Mononuclear cell (primary cell): ENCODE measurements around the gene SLC7A10. TPM values are rescaled to one million over a fixed set of nuclear protein-coding genes. Genes with fewer than 3 reads are reported as not detected.

Source experiments
- H3K27me3 ChIP-seq: 2 replicates; pipeline ENCODE4 v1.6.0; 2011; ENCODE audit warnings: low read length, control low read depth; ENCODE audit not compliant: insufficient read depth
- H3K4me1 ChIP-seq: 2 replicates; pipeline ENCODE4 v1.5.1; 2011; ENCODE audit warnings: mild to moderate bottlenecking, low read length, control low read depth; ENCODE audit not compliant: insufficient read depth
- H3K4me3 ChIP-seq: 2 replicates; pipeline ENCODE4 v1.5.1; 2011; ENCODE audit warnings: mild to moderate bottlenecking, low read length, moderate library complexity
- H3K9me3 ChIP-seq: 2 replicates; pipeline ENCODE4 v1.5.1; 2011; ENCODE audit warnings: low read depth, mild to moderate bottlenecking, control low read depth, low read length
- total RNA-seq: library from RNA; depleted of rRNA; stranded (reverse); fragments of >200 nt; gene quantifications from one replicate; pipeline ENCODE4 v1.2.3, GENCODE V29; 2012

The SLC7A10 gene
- total RNA-seq, 1 donor: not detected

DNA sequence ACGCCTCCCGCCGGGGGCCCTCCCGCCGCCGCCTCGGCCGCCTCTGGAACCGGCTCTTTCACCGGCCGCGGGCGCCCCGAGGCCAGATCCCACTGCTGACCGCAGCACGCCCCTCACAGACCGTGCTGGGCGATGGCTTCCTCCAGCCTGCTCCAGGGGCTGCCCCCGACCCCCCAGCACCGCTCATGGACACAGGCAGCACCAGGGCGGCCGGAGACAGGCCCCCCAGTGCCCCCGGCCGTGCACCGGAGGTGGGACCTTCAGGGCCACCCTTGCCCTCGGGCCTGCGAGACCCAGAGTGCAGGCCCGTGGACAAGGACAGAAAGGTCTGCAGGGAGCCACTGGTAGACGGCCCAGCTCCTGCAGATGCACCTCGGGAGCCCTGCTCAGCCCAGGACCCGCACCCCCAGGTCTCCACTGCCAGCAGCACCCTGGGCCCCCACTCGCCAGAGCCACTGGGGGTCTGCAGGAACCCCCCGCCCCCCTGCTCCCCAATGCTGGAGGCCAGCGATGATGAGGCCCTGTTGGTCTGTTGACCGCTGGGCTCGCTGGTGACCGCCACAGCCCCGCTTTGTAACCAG, 18.5 kb downstream of the SLC7A10 start:
- H3K9me3 ChIP-seq: no peaks in the 10 kb centered on the region
- H3K4me3 ChIP-seq: no peak overlapping the region
- no peaks in the 10 kb centered on the region for H3K4me1 ChIP-seq
- H3K27me3 ChIP-seq: no peaks in the 10 kb centered on the region

DNA sequence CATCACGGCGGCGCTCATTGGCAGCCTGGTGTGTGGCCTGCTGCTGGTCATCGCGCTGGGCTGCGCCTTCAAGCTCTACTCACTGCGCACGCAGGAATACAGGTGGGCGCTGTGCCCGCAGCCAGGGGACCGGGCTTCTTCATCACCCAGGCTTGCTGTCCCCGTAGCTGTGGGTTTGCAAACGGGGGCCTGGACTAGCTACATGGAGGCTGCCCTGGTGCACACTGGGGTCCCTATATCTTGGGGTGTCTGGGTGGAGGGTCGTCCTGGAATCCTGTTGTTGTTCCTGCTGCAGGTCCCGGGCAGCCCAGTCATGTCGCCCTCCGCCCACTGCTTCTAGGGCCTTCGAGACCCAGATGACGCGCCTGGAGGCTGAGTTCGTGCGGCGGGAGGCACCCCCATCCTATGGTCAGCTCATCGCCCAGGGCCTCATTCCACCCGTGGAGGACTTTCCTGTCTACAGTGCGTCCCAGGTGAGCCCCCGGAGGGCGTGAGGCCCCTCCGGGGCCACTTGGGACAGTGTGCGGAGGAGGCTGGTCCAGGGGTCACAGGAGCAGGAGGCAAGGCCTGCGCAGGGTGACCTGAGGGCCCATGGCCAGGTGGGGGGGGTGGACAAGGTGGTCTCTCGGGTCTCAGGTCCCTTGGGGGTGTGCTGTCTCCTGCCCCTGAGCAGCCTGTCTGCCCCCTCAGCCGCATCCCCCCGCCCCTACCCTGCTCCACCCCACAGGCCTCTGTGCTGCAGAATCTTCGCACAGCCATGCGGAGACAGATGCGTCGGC, 19.2 kb downstream of the SLC7A10 start:
- no peaks in the 10 kb centered on the region for H3K27me3 ChIP-seq
- H3K9me3 ChIP-seq: no peaks in the 10 kb centered on the region

DNA sequence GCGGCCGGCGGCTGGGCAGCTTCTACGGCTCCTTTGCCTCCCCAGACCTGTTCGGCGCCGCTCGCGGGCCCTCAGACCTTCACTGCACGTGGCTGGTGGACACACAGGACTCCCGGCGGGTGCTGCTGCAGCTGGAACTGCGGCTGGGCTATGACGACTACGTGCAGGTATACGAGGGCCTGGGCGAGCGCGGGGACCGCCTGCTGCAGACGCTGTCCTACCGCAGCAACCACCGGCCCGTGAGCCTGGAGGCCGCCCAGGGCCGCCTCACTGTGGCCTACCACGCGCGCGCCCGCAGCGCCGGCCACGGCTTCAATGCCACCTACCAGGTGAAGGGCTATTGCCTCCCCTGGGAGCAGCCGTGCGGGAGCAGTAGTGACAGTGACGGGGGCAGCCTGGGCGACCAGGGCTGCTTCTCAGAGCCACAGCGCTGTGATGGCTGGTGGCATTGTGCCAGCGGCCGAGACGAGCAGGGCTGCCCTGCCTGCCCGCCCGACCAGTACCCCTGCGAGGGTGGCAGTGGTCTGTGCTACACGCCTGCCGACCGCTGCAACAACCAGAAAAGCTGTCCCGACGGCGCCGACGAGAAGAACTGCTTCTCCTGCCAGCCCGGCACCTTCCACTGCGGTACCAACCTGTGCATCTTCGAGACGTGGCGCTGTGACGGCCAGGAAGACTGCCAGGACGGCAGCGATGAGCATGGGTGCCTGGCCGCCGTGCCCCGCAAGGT, 20.0 kb downstream of the SLC7A10 start:
- peaks cover under 1% of the 10 kb centered on the region for H3K4me1 ChIP-seq
- no peaks in the 10 kb centered on the region for H3K9me3 ChIP-seq
- H3K27me3 ChIP-seq: no peaks in the 10 kb centered on the region
- no peak overlapping the region for H3K4me3 ChIP-seq

More for the DNA sequence above, 19.2 kb downstream of the SLC7A10 start:
- Histone ChIP-seq H3K4me3 (no peak overlapping the region), H3K4me1 (no peaks in the 10 kb centered on the region)

DNA sequence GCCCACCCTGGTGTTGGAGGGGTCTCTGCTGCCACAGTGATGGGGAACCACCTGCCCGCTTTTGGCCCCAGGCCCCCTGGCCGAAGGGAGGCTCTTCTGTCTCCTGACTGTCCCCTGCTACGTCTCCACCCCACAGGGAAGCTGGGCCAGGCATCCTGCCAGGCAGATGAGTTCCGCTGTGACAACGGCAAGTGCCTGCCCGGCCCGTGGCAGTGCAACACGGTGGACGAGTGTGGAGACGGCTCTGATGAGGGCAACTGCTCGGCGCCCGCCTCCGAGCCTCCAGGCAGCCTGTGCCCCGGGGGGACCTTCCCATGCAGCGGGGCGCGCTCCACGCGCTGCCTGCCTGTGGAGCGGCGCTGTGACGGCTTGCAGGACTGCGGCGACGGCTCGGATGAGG, 20.5 kb downstream of the SLC7A10 start:
- Histone ChIP-seq H3K9me3 (no peaks in the 10 kb centered on the region), H3K4me1 (peaks cover 7% of the 10 kb centered on the region), H3K27me3 (no peaks in the 10 kb centered on the region), H3K4me3 (no peak overlapping the region)

DNA sequence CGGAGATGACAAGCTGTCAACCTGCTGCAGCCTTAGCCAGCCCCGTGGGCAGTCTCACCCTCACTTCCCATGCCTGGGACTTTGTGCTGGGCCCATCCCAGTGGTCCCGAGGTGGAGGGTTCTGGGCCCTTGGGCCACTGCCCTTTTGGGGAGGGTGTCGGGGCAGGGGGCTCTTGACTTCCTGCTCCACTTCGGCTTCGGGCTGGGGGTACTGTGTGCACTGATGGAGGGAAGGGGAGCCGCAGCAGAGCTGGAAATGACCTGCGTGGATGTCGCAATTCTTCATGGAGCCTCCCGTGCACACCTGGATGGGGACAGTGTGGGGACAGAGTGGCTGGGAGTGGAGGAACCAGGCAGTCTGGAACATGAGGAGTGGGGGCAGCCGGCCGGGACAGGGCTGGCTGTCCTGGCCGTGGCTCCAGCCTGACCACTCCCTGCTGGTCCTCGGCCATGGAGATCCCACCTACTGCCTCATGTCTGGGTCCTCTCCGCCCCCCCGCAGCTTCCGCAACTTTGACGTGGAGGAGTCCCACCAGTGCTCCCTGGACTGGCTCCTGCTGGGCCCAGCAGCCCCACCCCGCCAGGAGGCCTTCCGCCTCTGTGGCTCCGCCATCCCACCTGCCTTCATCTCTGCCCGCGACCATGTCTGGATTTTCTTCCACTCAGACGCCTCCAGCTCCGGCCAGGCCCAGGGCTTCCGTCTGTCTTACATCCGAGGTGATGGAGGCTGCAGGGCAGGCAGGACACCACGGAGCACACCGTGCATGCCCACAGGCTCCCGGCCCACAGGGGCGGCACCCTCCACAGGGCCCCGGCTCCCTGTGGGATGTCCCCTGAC, 21.3 kb downstream of the SLC7A10 start:
- Histone ChIP-seq H3K4me1 (peaks cover 14% of the 10 kb centered on the region), H3K4me3 (no peak overlapping the region), H3K9me3 (no peaks in the 10 kb centered on the region), H3K27me3 (no peaks in the 10 kb centered on the region)

DNA sequence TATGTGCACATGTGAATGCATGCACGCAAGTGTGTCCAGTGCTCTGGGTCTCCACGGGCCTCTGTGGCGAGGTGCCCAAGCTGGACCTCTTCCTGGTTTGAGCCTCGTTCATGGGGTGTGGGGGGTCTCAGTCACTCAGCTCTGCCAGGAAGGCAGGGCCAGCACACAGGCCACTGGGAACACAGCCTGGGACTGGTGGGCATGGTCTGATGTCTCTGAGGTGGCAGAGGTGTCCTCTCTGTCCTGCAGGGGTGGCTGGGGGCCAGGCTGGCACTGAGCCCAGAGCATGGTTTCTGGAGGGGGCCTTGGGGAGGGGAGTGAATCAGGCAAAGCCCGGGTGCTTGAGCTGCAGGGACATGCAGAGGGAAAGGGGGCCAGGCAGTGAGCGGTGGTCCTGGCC, 22.1 kb downstream of the SLC7A10 start:
- Histone ChIP-seq H3K4me3 (no peak overlapping the region), H3K4me1 (peaks cover 19% of the 10 kb centered on the region), H3K27me3 (no peaks in the 10 kb centered on the region), H3K9me3 (no peaks in the 10 kb centered on the region)

DNA sequence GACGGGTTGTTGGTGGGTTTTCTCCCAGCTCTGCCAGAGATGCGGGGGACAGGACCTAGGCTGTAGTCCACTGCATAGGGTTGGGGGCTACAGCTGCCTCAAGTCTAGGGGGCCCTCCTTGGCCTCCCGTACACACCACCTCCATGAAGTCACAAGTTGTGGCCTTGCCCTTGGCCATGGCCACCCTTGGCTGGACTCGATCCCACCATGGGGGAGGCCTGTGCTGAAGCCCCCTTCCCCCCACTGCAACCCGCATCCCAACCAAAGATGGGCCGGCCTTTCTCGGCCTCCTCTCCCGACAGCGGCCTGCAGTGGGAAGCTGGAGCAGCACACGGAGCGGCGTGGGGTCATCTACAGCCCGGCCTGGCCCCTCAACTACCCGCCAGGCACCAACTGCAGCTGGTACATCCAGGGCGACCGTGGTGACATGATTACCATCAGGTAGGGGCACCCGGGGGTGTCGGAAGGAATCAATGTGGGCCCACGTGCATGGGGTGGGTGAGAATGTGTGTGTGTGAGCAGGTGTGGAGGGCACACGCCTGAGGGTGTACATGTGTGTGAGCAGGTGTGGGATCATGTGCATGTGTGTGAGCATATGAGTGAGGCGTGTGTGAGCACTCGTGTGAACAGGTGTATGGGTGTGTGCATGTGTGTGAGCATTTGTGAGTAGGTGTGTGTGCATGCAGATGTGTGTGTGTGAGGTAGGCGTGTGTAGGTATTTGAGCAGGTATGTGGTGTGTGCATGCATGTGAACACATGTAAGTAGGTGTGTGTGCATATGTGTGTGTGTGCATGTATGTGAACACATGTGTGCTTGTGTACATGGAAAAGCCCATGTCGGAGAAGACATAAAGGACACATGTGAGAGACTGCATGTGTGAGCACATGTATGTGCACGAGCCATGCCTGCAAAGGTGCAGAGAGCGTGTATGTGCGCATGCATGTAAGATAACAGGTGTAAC, 22.8 kb downstream of the SLC7A10 start:
- Histone ChIP-seq H3K4me1 (peaks cover 19% of the 10 kb centered on the region), H3K9me3 (no peaks in the 10 kb centered on the region), H3K4me3 (no peak overlapping the region), H3K27me3 (no peaks in the 10 kb centered on the region)

DNA sequence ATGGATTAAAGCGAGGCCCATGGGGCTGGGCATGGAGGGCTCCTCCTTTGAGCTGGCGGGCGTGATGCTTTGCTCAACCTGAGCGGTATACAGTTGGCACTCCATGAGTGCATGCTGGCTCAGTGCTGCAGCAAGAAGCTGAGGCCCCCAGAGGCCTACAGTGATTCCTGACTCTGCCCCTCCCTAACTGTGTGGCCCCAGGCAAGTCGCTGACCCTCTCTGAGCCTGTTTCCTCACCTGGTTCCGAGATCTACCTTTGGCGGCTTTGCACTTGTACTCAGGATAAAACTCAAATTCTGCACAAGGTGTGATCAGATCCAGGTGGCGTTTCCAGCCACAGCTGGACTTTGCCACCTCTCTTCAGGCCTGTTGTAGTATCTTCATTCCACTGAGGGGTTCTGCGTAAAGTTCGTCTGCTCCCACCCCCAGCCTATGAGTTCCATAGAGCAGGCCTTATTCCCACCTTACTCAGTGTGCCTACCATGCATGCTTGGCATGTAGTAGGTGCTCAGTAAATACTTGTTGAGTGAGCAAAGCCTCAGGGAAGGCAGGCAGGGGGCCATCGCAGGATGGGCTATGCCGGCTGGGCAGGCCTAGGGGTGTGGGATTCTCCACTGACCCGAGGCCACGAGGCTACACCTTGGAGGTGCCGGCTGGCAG, 23.6 kb downstream of the SLC7A10 start:
- Histone ChIP-seq H3K9me3 (no peaks in the 10 kb centered on the region), H3K27me3 (no peaks in the 10 kb centered on the region), H3K4me3 (no peak overlapping the region), H3K4me1 (peaks cover 19% of the 10 kb centered on the region)

DNA sequence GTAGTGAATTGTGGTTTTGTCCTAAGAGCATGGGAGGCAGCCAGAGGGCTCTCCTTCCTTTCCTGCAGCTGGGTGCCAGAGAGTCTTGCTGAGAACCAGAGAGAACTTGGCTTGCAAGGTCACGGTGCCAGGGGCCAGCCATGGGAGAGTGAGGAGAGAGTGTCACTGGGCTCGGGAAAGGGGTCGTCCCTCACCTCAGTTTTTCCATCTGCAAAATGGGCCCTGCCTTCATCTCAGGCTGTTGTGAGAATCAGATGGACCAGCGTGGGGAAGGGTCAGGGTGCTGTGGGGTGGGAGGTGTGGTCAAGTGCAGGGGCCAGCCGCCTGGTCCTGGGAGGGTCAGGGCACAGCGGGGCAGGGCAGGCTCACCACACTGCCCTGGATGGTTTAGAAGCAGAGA, 24.2 kb downstream of the SLC7A10 start:
- Histone ChIP-seq H3K4me1 (peaks cover 19% of the 10 kb centered on the region), H3K9me3 (no peaks in the 10 kb centered on the region), H3K27me3 (no peaks in the 10 kb centered on the region), H3K4me3 (no peak overlapping the region)

DNA sequence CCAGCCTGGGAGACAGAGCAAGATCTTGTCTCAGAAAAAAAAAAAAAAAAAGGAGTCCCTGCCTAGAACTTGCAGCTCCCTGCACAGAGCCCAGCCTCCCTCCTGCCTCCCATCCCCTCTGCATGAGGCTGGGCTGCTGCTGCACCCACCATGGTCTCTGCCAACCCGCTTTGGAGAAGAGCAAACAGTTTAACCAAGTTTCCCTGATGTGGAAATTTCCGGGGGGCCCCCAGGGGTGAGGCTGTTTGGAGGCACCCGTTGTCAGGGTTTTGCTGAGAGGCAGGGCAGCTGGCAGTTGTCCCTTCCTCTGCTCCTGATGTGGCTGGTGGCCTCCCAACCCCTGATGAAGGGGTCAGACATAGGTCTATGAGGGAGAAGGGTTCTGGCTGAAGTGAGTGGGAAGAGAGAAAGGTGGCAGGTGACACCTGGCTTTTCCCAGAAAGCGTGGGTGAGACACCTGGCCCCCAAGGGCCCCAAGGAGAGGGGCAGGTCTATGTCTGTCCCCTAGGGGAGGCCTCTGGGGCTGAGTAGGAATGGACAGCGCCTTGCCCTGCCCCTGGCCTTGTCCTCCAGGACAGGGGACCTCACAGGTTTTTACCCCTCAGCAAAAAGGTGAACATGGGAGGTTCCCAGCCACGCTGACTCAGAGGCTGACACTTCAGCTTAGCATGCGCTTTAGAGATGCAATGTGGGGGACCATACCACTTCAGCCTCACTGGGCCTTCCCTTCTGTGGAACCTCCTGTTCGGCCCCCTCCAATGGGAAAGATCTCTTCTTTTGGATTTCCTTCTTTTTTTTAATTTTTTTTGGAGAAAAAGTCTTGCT, 26.0 kb downstream of the SLC7A10 start:
- peaks cover 29% of the 10 kb centered on the region for H3K4me1 ChIP-seq
- no peak overlapping the region for H3K4me3 ChIP-seq
- H3K27me3 ChIP-seq: no peaks in the 10 kb centered on the region
- no peaks in the 10 kb centered on the region for H3K9me3 ChIP-seq

DNA sequence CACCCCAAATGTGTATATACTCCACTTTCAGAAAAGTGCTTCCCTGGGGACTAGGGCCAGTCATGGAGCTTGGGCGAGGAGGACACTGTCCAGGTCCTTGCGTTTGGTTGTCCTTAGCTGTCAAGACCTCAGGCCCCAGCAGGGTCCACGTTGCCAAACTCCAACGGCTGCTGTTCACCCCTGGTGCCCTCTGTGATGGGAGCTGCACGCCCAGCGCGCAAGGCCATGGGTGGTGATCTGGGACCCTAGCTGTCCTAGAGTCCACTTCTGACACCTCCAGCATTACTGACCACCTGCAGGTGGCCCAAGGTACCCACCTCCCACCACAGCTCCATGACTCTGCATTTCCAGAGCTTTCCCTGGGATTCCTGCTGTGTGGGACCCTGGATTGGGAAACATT, 27.5 kb downstream of the SLC7A10 start:
- peaks cover 35% of the 10 kb centered on the region for H3K4me1 ChIP-seq
- H3K4me3 ChIP-seq: no peak overlapping the region
- H3K9me3 ChIP-seq: no peaks in the 10 kb centered on the region
- peaks cover 5% of the 10 kb centered on the region for H3K27me3 ChIP-seq

DNA sequence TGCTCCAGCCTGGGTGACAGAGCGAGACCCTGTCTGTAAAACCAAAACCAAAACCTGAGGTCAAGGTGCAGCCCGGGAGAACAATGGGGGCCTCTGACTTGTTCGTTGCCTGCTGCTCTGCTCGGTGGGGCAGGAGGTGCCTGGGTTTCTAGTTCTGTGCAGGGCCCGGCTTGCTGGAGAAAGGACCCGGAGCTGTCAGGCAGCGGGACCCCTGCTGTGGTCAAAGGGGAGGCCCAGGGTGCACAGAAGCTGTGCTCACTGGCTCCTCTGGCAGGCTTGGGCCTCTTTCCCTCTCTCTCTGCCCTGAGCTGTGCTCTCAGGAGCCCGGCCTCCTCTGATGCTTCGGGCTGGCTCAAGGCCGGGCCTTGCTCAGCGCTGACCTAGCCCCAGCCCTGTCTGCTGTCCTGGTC, 28.1 kb downstream of the SLC7A10 start:
- H3K4me1 ChIP-seq: peaks cover 35% of the 10 kb centered on the region
- peaks cover 7% of the 10 kb centered on the region for H3K27me3 ChIP-seq
- no peak overlapping the region for H3K4me3 ChIP-seq
- no peaks in the 10 kb centered on the region for H3K9me3 ChIP-seq
